ENCODE measurements around the gene SLC35B2. TPM values are rescaled to one million over a fixed set of nuclear protein-coding genes. Genes with fewer than 3 reads are reported as not detected.

Gene SLC35B2
- total and polyA plus RNA-seq, 2 donors from 2014 or later: 45.1 to 49.5 TPM

DNA sequence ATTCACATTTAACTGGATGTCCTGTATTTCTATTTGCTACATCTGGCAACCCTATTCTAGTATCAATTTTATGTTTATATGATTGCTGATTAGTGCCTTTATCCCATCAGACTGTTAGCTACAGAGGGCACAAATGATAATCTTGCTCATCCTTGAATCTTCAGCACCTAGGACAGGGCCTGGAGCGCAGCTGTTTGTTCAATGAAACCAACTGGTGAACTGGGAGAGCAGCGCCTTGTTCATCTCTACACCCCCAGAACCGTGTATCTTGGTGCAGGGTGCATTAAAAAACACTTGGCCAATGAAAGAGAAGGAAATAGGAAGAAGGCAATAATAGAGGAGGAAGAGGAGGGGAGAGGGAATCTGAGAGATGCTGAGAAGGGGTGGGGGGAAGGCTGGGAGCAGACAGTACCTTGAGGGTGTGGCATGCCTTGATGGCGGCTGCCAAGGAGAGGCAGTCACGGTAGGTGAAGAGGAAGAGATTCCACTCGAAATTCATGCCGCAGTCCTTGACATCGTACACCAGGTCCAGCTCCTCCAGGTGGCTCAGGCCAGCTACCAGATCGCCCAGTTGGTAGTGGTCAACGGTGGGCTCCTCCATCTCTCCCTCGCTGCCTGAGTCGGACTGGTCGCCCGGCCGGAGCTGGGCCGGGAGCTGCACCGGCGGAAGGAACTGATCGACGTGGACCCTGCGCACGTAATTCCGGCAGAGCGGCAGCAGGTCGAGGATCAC, 28.4 kb upstream of the SLC35B2 start:
- H3K9me3 ChIP-seq (ENCODE audit: control insufficient read depth in 2 of 3, insufficient read depth in 1 of 3, low read length in 3 of 3): no peaks in the 10 kb centered on the region
- DNase-seq: peak in 2 of 5 donors; percentile 34 to 59

GRCh38 chr6:44284867-44285266, 27.5 kb upstream of the SLC35B2 start:
- DNase-seq (no peak), FAIRE-seq (no peak)
- Histone ChIP-seq H3K27ac (ENCODE audit: low read depth in 2 of 2, low read length in 2 of 2) (no peak overlapping the region), H3K9me3 (ENCODE audit: control insufficient read depth in 2 of 3, insufficient read depth in 1 of 3, low read length in 3 of 3) (no peaks in the 10 kb centered on the region), H3K36me3 (ENCODE audit: control insufficient read depth in 2 of 3, insufficient read depth in 3 of 3, low read length in 3 of 3) (no peaks in the 10 kb centered on the region), H3K4me3 (ENCODE audit: low read length in 3 of 3) (no peak overlapping the region), H3K4me1 (ENCODE audit: control insufficient read depth in 2 of 3, insufficient read depth in 2 of 3, low read depth in 1 of 3, low read length in 3 of 3) (no peaks in the 10 kb centered on the region), H3K27me3 (ENCODE audit: control insufficient read depth, insufficient read depth, low read length) (peaks cover 3% of the 10 kb centered on the region), H3K9ac (ENCODE audit: low read length in 3 of 3) (no peak overlapping the region)
- TF ChIP-seq, protein P1, sequence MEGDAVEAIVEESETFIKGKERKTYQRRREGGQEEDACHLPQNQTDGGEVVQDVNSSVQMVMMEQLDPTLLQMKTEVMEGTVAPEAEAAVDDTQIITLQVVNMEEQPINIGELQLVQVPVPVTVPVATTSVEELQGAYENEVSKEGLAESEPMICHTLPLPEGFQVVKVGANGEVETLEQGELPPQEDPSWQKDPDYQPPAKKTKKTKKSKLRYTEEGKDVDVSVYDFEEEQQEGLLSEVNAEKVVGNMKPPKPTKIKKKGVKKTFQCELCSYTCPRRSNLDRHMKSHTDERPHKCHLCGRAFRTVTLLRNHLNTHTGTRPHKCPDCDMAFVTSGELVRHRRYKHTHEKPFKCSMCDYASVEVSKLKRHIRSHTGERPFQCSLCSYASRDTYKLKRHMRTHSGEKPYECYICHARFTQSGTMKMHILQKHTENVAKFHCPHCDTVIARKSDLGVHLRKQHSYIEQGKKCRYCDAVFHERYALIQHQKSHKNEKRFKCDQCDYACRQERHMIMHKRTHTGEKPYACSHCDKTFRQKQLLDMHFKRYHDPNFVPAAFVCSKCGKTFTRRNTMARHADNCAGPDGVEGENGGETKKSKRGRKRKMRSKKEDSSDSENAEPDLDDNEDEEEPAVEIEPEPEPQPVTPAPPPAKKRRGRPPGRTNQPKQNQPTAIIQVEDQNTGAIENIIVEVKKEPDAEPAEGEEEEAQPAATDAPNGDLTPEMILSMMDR (IDR thresholded peaks at IDR 0.05; ENCODE audit: borderline replicate concordance, extremely low read depth, insufficient read depth): no peak
- intact Hi-C loops (cut with DNase I): no loop called here

More for the DNA sequence above, 28.4 kb upstream of the SLC35B2 start:
- Histone ChIP-seq H3K9ac (ENCODE audit: low read length in 3 of 3) (no peak overlapping the region), H3K27ac (ENCODE audit: low read depth in 2 of 2, low read length in 2 of 2) (no peak overlapping the region), H3K27me3 (ENCODE audit: control insufficient read depth, insufficient read depth, low read length) (peaks cover 3% of the 10 kb centered on the region), H3K4me3 (ENCODE audit: low read length in 3 of 3) (no peak overlapping the region), H3K36me3 (ENCODE audit: control insufficient read depth in 2 of 3, insufficient read depth in 3 of 3, low read length in 3 of 3) (no peaks in the 10 kb centered on the region), H3K4me1 (ENCODE audit: control insufficient read depth in 2 of 3, insufficient read depth in 2 of 3, low read depth in 1 of 3, low read length in 3 of 3) (no peaks in the 10 kb centered on the region)
- FAIRE-seq: no peak
- TF ChIP-seq, protein P1 (IDR thresholded peaks at IDR 0.05; ENCODE audit: borderline replicate concordance, extremely low read depth, insufficient read depth): no peak
- intact Hi-C loops (cut with DNase I): no loop called here

GRCh38 chr6:44284121-44284520, 26.8 kb upstream of the SLC35B2 start:
- H3K4me3 ChIP-seq (ENCODE audit: low read length in 3 of 3): no peak overlapping the region
- H3K36me3 ChIP-seq (ENCODE audit: control insufficient read depth in 2 of 3, insufficient read depth in 3 of 3, low read length in 3 of 3): no peaks in the 10 kb centered on the region
- no peak overlapping the region for H3K9ac ChIP-seq (ENCODE audit: low read length in 3 of 3)
- H3K27me3 ChIP-seq (ENCODE audit: control insufficient read depth, insufficient read depth, low read length): no peaks in the 10 kb centered on the region
- intact Hi-C loops (cut with DNase I): no loop called here
- no peaks in the 10 kb centered on the region for H3K4me1 ChIP-seq (ENCODE audit: control insufficient read depth in 2 of 3, insufficient read depth in 2 of 3, low read depth in 1 of 3, low read length in 3 of 3)
- DNase-seq (no peak), FAIRE-seq (no peak)
- TF ChIP-seq, protein P1 (IDR thresholded peaks at IDR 0.05; ENCODE audit: borderline replicate concordance, extremely low read depth, insufficient read depth): no peak
- H3K27ac ChIP-seq (ENCODE audit: low read depth in 2 of 2, low read length in 2 of 2): no peak overlapping the region
- H3K9me3 ChIP-seq (ENCODE audit: control insufficient read depth in 2 of 3, insufficient read depth in 1 of 3, low read length in 3 of 3): no peaks in the 10 kb centered on the region
